Neural crest cell (in vitro differentiated cells): Measurements from ENCODE around the gene FBF1. TPM values are rescaled to one million over a fixed set of nuclear protein-coding genes. Genes with fewer than 3 reads are reported as not detected.
A peak's percentile ranks its signal among the peaks of the same experiment; 100 is the strongest.

Experiments used
- DNase-seq: peaks from one replicate; pipeline ENCODE4 v3.0.0; 2021; ENCODE audit warnings: low read depth, mixed read lengths, low spot score
- H3K27ac Mint-ChIP-seq: one replicate; pipeline ENCODE4 v1.8.0; 2021; ENCODE audit warnings: mild to moderate bottlenecking, mixed read lengths; ENCODE audit not compliant: unreplicated experiment
- H3K27me3 Mint-ChIP-seq: 2 replicates; pipeline ENCODE4 v1.8.0; 2021; ENCODE audit warnings: low read depth, mild to moderate bottlenecking, mixed read lengths
- H3K36me3 Mint-ChIP-seq: 2 replicates; pipeline ENCODE4 v1.8.0; 2021; ENCODE audit warnings: low read depth, mild to moderate bottlenecking, mixed read lengths
- H3K4me1 Mint-ChIP-seq: 2 replicates; pipeline ENCODE4 v1.8.0; 2021; ENCODE audit warnings: mixed read lengths
- H3K4me3 Mint-ChIP-seq: one replicate; pipeline ENCODE4 v1.8.0; 2021; ENCODE audit warnings: mild to moderate bottlenecking, mixed read lengths
- H3K9me3 Mint-ChIP-seq: 2 replicates; pipeline ENCODE4 v1.8.0; 2021; ENCODE audit warnings: mixed read lengths
- CTCF ChIP-seq: fragments of 200-600 bp; sonication (generic); conservative IDR thresholded peaks from 2 replicates; pipeline ENCODE4 v1.5.0; 2021; ENCODE audit warnings: antibody characterized with exemption, mild to moderate bottlenecking
- total RNA-seq: library from RNA; stranded (reverse); gene quantifications from 2 replicates; pipeline ENCODE4 v1.2.1, GENCODE V29; 2021

The FBF1 gene
- total RNA-seq, 1 donor from 2014 or later = 25.9 TPM

DNA sequence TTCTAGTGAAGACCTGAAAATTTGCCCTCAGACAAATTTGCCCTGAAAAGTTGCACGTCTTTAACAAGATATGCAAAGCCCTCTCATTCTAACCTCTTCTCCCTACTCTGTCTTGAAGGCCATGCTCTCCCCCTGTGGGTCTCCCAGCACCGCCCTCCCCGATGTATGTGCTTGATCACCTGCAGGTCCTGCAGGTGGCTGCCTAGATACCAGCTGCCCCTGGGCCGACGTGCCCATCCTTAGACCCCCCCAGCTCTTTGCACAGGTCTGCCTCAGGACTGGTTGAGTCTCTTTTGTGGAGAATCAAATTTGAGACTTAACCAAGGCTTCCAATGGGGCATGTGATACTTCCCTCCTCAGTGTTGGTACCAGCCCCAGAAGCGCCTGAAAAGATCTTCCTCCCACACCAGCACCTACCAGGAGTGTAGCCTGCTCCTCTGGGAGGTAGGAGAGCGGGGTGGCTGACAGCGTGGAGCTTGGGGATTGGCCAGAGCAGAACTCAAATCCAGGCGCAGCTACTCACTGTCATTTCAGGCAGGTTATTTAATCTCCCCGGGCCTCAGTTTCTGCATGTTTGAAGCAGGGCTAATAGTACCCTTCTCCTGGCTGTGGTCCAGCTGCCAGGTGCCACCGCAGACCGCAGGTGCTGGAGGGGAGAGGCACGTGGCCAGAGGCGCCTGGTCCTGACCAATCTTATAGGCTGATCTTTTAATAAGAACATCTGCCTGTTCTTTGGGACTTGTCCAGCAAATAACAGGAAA, 31.6 kb downstream of the FBF1 start:
- H3K27me3 Mint-ChIP-seq = no peaks in the 10 kb centered on the region
- no peak for DNase-seq
- no peak overlapping the region for H3K27ac Mint-ChIP-seq
- peaks cover under 1% of the 10 kb centered on the region for H3K4me1 Mint-ChIP-seq
- no peak for TF ChIP-seq CTCF
- no peaks in the 10 kb centered on the region for H3K36me3 Mint-ChIP-seq
- peak overlapping the region; percentile 53 for H3K4me3 Mint-ChIP-seq
- no peaks in the 10 kb centered on the region for H3K9me3 Mint-ChIP-seq

- no peak for TF ChIP-seq CTCF
- H3K4me3 Mint-ChIP-seq = peak overlapping the region; percentile 64
- H3K4me1 Mint-ChIP-seq = peaks cover 4% of the 10 kb centered on the region
- DNase-seq = no peak
- H3K36me3 Mint-ChIP-seq = no peaks in the 10 kb centered on the region
- no peaks in the 10 kb centered on the region for H3K9me3 Mint-ChIP-seq
- no peaks in the 10 kb centered on the region for H3K27me3 Mint-ChIP-seq
- no peak overlapping the region for H3K27ac Mint-ChIP-seq
These were observed 32.6 kb downstream of the FBF1 start for GRCh38 chr17:75908201-75908600.

GRCh38 chr17:75906143-75906884, 34.5 kb downstream of the FBF1 start:
- H3K27ac Mint-ChIP-seq = no peak overlapping the region
- H3K4me3 Mint-ChIP-seq = peak overlapping the region; percentile 72
- H3K4me1 Mint-ChIP-seq = peaks cover 4% of the 10 kb centered on the region
- no peak for DNase-seq
- H3K36me3 Mint-ChIP-seq = no peaks in the 10 kb centered on the region
- no peaks in the 10 kb centered on the region for H3K9me3 Mint-ChIP-seq
- no peak for TF ChIP-seq CTCF
- no peaks in the 10 kb centered on the region for H3K27me3 Mint-ChIP-seq

DNA sequence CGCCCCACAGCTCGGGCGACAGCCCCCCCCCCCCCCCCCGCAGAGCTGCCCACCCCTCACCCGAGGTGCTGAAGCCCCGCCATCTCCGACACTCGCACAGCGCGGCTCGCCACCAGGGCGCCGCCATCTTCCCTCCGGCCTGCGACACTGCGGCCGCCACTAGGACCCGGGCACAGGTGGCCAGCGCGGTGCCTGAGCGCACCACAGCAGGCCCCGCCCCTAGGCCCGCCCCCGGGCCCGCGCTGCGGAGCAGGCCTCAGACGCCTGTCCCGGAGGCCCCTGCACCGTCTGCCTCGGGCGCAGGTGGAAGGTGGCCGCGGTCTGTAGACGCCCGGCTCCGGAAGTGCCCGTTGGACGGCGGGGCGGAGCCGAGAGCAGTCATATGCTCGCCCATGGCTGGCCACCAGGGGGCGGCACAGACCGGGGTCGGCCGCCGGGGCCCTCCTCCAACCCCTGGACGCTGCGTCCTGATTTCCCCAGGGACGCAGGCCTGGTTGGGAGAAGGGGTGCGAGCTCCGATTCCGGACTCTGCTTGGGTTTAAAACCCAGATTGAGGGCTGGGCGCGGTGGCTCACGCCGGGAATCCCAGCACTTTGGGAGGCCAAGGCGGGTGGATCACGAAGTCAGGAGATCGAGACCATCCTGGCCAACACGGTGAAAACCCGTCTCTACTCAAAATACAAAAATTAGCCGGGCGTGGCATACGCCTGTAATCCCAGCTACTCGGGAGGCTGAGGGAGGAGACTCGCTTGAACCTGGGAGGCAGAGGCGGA, 35.9 kb downstream of the FBF1 start, which contains the start of gene MRPL38:
MRPL38 (minus strand) TSS at position 136 of the 773 bp plus-strand sequence; CDS start at position 127, 9 bp downstream.
- H3K9me3 Mint-ChIP-seq = no peaks in the 10 kb centered on the region
- TF ChIP-seq CTCF = peak; percentile 100

GRCh38 chr17:75902406-75902805, 38.4 kb downstream of the FBF1 start:
- DNase-seq = no peak
- H3K9me3 Mint-ChIP-seq = no peaks in the 10 kb centered on the region
- H3K4me3 Mint-ChIP-seq = peak overlapping the region; percentile 49
- peaks cover 9% of the 10 kb centered on the region for H3K4me1 Mint-ChIP-seq
- no peak overlapping the region for H3K27ac Mint-ChIP-seq
- no peaks in the 10 kb centered on the region for H3K27me3 Mint-ChIP-seq
- no peak for TF ChIP-seq CTCF
- H3K36me3 Mint-ChIP-seq = no peaks in the 10 kb centered on the region

More for the DNA sequence above, 35.9 kb downstream of the FBF1 start, which contains the start of gene MRPL38:
- H3K27me3 Mint-ChIP-seq = no peaks in the 10 kb centered on the region
- H3K27ac Mint-ChIP-seq = peak within 1 kb of the TSS; percentile 91
- peaks cover 4% of the 10 kb centered on the region for H3K4me1 Mint-ChIP-seq
- H3K4me3 Mint-ChIP-seq = peak within 1 kb of the TSS; percentile 94
- no peaks in the 10 kb centered on the region for H3K36me3 Mint-ChIP-seq
- DNase-seq = peak; percentile 93
